ENCODE results near the gene TRAF3.
"Not testable (repeated sequence)": the region's sequence is repeated elsewhere in the genome, so short reads cannot be mapped to it uniquely, and the experiment has no call there.

The TRAF3 gene

GRCh38 chr14:102926104-102926503 is 148.9 kb downstream of the TRAF3 start:
- DNase-seq (ENCODE audit: extremely low read depth, low read depth): no peak
- no peak for TF ChIP-seq CTCF (IDR thresholded peaks at IDR 0.05; ENCODE audit: low read depth, low read length)

- DNase-seq (ENCODE audit: extremely low read depth, low read depth): not testable (repeated sequence)
These were observed 149.6 kb downstream of the TRAF3 start for GRCh38 chr14:102926840-102927239.

DNA sequence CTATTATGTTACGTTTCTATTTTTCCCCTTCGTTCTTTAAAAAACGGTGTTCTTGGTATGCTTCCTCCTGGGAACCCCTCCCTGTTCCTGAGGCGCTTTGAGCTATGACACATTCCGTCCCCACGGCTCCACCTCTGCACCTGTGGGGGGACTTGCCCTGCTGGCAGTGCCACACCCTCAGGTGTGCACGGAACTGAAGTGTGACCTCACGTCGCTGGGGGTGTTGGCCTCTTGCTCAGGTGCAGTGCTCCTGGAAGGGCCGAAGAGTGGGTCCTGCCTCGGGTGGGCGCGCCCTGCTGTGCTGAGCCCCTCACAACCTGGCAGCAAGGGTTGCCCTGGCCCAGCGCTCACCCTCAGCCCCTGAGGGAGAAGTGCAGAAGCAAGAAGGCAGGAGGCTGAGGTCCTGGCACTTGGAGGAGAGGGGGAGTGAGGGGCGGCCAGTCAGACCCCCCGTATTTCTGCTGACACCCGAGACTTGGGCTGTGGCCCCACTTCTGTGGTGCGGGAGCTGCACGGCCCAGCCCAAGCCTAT is 150.2 kb downstream of the TRAF3 start:
- TF ChIP-seq CTCF (IDR thresholded peaks at IDR 0.05; ENCODE audit: low read depth, low read length): no peak
- DNase-seq (ENCODE audit: extremely low read depth, low read depth): no peak

- no peak for DNase-seq (ENCODE audit: extremely low read depth, low read depth)
- TF ChIP-seq CTCF (IDR thresholded peaks at IDR 0.05; ENCODE audit: low read depth, low read length): no peak
These were observed 150.7 kb downstream of the TRAF3 start for GRCh38 chr14:102927878-102928411.

DNA sequence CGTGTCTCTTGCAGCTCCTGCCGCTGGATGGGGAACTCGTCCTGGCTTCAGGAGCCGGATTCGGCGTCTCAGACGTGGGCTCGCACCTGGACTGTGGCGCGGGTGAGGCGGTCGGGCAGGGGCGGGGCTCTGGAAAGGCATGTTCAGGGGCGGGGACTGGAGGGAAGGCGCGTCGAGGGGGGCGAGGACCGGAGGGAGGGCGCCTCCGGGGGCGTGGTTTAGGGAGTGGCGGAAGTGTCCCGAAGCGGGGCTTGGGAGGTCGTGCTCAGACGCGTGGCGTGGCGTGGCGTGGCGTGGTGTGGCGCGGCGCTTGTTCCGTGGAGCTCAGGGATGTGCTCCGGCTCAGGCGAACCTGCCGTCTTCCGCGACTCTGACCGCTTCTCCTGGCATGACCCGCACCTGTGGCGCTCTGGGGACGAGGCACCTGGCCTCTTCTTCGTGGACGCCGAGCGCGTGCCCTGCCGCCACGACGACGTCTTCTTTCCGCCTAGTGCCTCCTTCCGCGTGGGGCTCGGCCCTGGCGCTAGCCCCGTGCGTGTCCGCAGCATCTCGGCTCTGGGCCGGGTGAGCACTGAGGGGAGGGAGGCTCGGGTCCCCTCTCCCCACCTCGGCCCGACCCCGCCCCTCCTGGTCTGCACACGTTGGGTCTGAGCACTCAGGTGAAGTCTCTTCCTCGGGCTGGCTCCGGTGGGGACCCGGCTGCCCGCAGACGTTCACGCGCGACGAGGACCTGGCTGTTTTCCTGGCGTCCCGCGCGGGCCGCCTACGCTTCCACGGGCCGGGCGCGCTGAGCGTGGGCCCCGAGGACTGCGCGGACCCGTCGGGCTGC is 151.4 kb downstream of the TRAF3 start:
- no peak for DNase-seq (ENCODE audit: extremely low read depth, low read depth)

DNA sequence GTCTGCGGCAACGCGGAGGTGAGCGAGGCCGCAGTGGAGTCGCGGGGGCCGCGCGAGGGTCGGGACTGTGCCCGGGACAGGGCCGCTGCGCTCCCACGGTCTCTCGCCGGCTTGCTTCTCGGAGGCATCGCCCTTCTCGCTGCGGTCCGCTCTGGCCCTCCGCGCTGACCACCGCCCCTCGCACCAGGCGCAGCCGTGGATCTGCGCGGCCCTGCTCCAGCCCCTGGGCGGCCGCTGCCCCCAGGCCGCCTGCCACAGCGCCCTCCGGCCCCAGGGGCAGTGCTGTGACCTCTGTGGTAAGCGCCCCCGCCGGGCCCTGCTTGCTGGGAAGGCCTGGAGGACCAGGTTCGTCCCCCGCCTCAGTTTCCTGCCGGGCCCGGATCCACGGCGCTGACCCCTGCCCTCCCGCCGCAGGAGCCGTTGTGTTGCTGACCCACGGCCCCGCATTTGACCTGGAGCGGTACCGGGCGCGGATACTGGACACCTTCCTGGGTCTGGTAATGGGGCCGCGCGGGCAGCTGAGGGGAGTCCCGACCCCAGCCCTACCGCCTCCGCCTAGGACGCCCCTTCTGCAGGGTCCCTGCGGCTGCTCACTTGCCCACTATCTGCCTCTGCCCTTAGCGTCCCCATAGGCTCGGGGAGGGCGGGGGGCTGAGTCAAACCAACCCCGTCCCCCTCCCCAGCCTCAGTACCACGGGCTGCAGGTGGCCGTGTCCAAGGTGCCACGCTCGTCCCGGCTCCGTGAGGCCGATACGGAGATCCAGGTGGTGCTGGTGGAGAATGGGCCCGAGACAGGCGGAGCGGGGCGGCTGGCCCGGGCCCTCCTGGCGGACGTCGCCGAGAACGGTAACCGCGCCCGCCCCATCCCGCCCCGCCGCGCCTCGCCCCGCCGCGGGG is 152.2 kb downstream of the TRAF3 start:
- no peak for TF ChIP-seq CTCF (IDR thresholded peaks at IDR 0.05; ENCODE audit: low read depth, low read length)
- no peak for DNase-seq (ENCODE audit: extremely low read depth, low read depth)

More for the DNA sequence above, 151.4 kb downstream of the TRAF3 start:
- TF ChIP-seq CTCF (IDR thresholded peaks at IDR 0.05; ENCODE audit: low read depth, low read length): no peak

GRCh38 chr14:102930138-102930752 is 153.0 kb downstream of the TRAF3 start:
- no peak for DNase-seq (ENCODE audit: extremely low read depth, low read depth)
- no peak for TF ChIP-seq CTCF (IDR thresholded peaks at IDR 0.05; ENCODE audit: low read depth, low read length)
